H9 (cell line): ENCODE measurements around the gene MTRR. TPM values are rescaled to one million over a fixed set of nuclear protein-coding genes. Genes with fewer than 3 reads are reported as not detected.
A peak's percentile ranks its signal among the peaks of the same experiment; 100 is the strongest.

Source experiments
- DNase-seq: peaks from one replicate; pipeline ENCODE4 v3.0.0-alpha.2; 2017
- H2AFZ ChIP-seq: one replicate; pipeline ENCODE4 v1.6.1; 2013; ENCODE audit warnings: mild to moderate bottlenecking, low read length, control low read depth, moderate library complexity
- H2AK5ac ChIP-seq: 2 replicates; pipeline ENCODE4 v1.6.1; 2013; ENCODE audit warnings: low read length, control low read depth, mixed read lengths; ENCODE audit not compliant: insufficient read length
- H2BK120ac ChIP-seq: one replicate; pipeline ENCODE4 v1.6.1; 2013; ENCODE audit warnings: low read depth, mild to moderate bottlenecking, low read length, control low read depth, inconsistent platforms; ENCODE audit not compliant: poor library complexity, severe bottlenecking
- H2BK12ac ChIP-seq: 2 replicates; pipeline ENCODE4 v1.6.1; 2013; ENCODE audit warnings: low read length, control low read depth, mixed read lengths, low read depth; ENCODE audit not compliant: insufficient read length
- H2BK15ac ChIP-seq: 2 replicates; pipeline ENCODE4 v1.6.1; 2013; ENCODE audit warnings: low read depth, low read length, control low read depth
- H2BK20ac ChIP-seq: one replicate; pipeline ENCODE4 v1.6.1; 2013; ENCODE audit warnings: low read depth, mild to moderate bottlenecking, low read length, control low read depth, inconsistent platforms; ENCODE audit not compliant: poor library complexity, severe bottlenecking
- H2BK5ac ChIP-seq: 2 replicates; pipeline ENCODE4 v1.6.1; 2013; ENCODE audit warnings: low read length, control low read depth, mixed read lengths; ENCODE audit not compliant: insufficient read length
- H3K14ac ChIP-seq: 2 replicates; pipeline ENCODE4 v1.6.1; 2013; ENCODE audit warnings: low read length, control low read depth; ENCODE audit not compliant: insufficient read depth
- H3K18ac ChIP-seq: 2 replicates; pipeline ENCODE4 v1.6.1; 2013; ENCODE audit warnings: low read depth, mild to moderate bottlenecking, mixed read lengths, low read length, control low read depth; ENCODE audit not compliant: insufficient read length
- H3K23ac ChIP-seq: 2 replicates; pipeline ENCODE4 v1.6.1; 2013; ENCODE audit warnings: low read length, control low read depth, mixed read lengths, low read depth; ENCODE audit not compliant: insufficient read length
- H3K23me2 ChIP-seq: 2 replicates; pipeline ENCODE4 v1.6.1; 2013; ENCODE audit warnings: low read depth, mild to moderate bottlenecking, mixed read lengths, low read length, control low read depth; ENCODE audit not compliant: insufficient read length, poor library complexity, severe bottlenecking
- H3K27ac ChIP-seq: 2 replicates; pipeline ENCODE4 v1.5.1; 2013; ENCODE audit warnings: low read length, control low read depth, mixed read lengths, low read depth; ENCODE audit not compliant: insufficient read length
- H3K27me3 ChIP-seq: 2 replicates; pipeline ENCODE4 v1.6.1; 2013; ENCODE audit warnings: low read length, control low read depth, inconsistent platforms; ENCODE audit not compliant: insufficient read depth
- H3K4ac ChIP-seq: 2 replicates; pipeline ENCODE4 v1.6.1; 2013; ENCODE audit warnings: low read depth, mild to moderate bottlenecking, control low read depth, inconsistent platforms, low read length, moderate library complexity
- H3K4me1 ChIP-seq: 2 replicates; pipeline ENCODE4 v1.6.1; 2013; ENCODE audit warnings: low read length, control low read depth, inconsistent platforms; ENCODE audit not compliant: insufficient read depth
- H3K4me2 ChIP-seq: 2 replicates; pipeline ENCODE4 v1.6.1; 2013; ENCODE audit warnings: low read length, control low read depth, mixed read lengths; ENCODE audit not compliant: insufficient read length, insufficient read depth
- H3K56ac ChIP-seq: 2 replicates; pipeline ENCODE4 v1.6.1; 2013; ENCODE audit warnings: low read depth, mild to moderate bottlenecking, mixed read lengths, low read length, control low read depth; ENCODE audit not compliant: insufficient read length
- H3K79me1 ChIP-seq: 2 replicates; pipeline ENCODE4 v1.6.1; 2013; ENCODE audit warnings: low read depth, mild to moderate bottlenecking, moderate library complexity, low read length, control low read depth, inconsistent platforms; ENCODE audit not compliant: insufficient read depth, poor library complexity, severe bottlenecking
- H3K79me2 ChIP-seq: 2 replicates; pipeline ENCODE4 v1.6.1; 2013; ENCODE audit warnings: low read length, control low read depth, inconsistent platforms; ENCODE audit not compliant: insufficient read depth
- H3K9ac ChIP-seq: 2 replicates; pipeline ENCODE4 v1.6.1; 2013; ENCODE audit warnings: low read length, control low read depth, mixed read lengths; ENCODE audit not compliant: insufficient read length; ENCODE audit errors: extremely low read depth
- H3K9me3 ChIP-seq: one replicate; pipeline ENCODE4 v1.6.1; 2013; ENCODE audit warnings: low read depth, low read length, inconsistent platforms; ENCODE audit not compliant: control insufficient read depth
- H3T11ph ChIP-seq: one replicate; pipeline ENCODE4 v1.6.1; 2013; ENCODE audit warnings: mild to moderate bottlenecking, low read length, control low read depth, inconsistent platforms
- H4K20me1 ChIP-seq: one replicate; pipeline ENCODE4 v1.6.1; 2013; ENCODE audit not compliant: control insufficient read depth, insufficient read length, insufficient read depth
- H4K5ac ChIP-seq: 2 replicates; pipeline ENCODE4 v1.6.1; 2013; ENCODE audit warnings: low read depth, mild to moderate bottlenecking, mixed read lengths, low read length, control low read depth; ENCODE audit not compliant: insufficient read length
- H4K8ac ChIP-seq: replicated peaks from 2 replicates; pipeline ENCODE4 v1.6.1; 2013; ENCODE audit warnings: low read length, control low read depth, mixed read lengths, low read depth; ENCODE audit not compliant: insufficient read length
- H4K91ac ChIP-seq: 2 replicates; pipeline ENCODE4 v1.6.1; 2013; ENCODE audit warnings: low read depth, mild to moderate bottlenecking, moderate library complexity, mixed read lengths, low read length, control low read depth; ENCODE audit not compliant: insufficient read length
- H3K27ac Mint-ChIP-seq, 3 experiments: 2 replicates in 2 of 3; 3 replicates in 1 of 3; pipeline ENCODE4 v1.8.0; 2020 to 2021; ENCODE audit warnings: mixed read lengths in 3 of 3, mild to moderate bottlenecking in 1 of 3, moderate library complexity in 1 of 3
- H3K27me3 Mint-ChIP-seq: 2 replicates; pipeline ENCODE4 v1.8.0; 2021; ENCODE audit warnings: low read depth, mild to moderate bottlenecking, moderate library complexity, mixed read lengths
- H3K36me3 Mint-ChIP-seq, 3 experiments: 2 replicates in 2 of 3; 3 replicates in 1 of 3; pipeline ENCODE4 v1.8.0; 2020 to 2021; ENCODE audit warnings: low read depth in 3 of 3, mixed read lengths in 3 of 3; ENCODE audit not compliant: insufficient read depth in 1 of 3
- H3K4me1 Mint-ChIP-seq, 2 experiments: 2 replicates each; pipeline ENCODE4 v1.8.0; 2020; ENCODE audit warnings: mixed read lengths in 2 of 2
- H3K4me3 Mint-ChIP-seq, 2 experiments: 2 replicates in 1 of 2; 3 replicates in 1 of 2; pipeline ENCODE4 v1.8.0; 2020 to 2021; ENCODE audit warnings: mild to moderate bottlenecking in 2 of 2, mixed read lengths in 2 of 2, moderate library complexity in 1 of 2
- H3K9me3 Mint-ChIP-seq, 2 experiments: 2 replicates in 1 of 2; 3 replicates in 1 of 2; pipeline ENCODE4 v1.8.0; 2020; ENCODE audit warnings: mild to moderate bottlenecking in 2 of 2, mixed read lengths in 2 of 2, moderate library complexity in 1 of 2
- CTCF ChIP-seq: fragments of 200-600 bp; sonication (generic); conservative IDR thresholded peaks from 3 replicates; pipeline ENCODE4 v1.8.0; 2021; ENCODE audit warnings: antibody characterized with exemption, mild to moderate bottlenecking
- WGBS: extraction: QIAGEN DNeasy Blood & Tissue Kit; methylation state at CpG from one replicate; pipeline ENCODE4 v1.1.7; 2013; ENCODE audit warnings: missing lambda C conversion rate, low lambda C conversion rate, mixed read lengths; ENCODE audit not compliant: insufficient read length; ENCODE audit errors: extremely low coverage; 5-methylcytosine and 5-hydroxymethylcytosine counted together
- total RNA-seq: library from RNA; stranded (reverse); gene quantifications from 2 replicates; pipeline ENCODE4 v1.2.1, GENCODE V29; 2021

The MTRR gene
- total RNA-seq, 1 experiment from 2014 or later = 66.0 TPM

DNA sequence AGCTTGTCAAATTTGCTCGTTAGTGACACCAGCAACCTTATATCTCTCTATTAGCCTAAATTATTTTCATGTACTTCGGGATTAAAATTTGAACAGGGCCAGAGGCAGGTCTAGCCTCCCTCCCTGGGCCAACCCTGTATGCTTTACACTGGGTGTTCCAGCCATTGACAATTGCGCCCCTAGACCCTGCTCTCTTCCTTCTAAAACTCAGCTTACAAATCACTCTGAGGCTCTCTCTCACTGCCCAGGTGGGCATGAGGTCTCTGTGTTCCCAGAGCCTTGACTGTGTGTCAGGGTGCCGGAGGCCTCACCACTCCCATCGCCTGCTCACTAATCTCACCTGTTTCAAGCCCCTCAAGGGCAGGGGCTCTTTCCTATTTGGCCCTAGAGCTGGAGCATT lies 11.6 kb upstream of the MTRR start:
- H3K23ac ChIP-seq = no peak overlapping the region
- no peak overlapping the region for H3K4me2 ChIP-seq
- H4K91ac ChIP-seq = no peak overlapping the region
- H3K56ac ChIP-seq = no peak overlapping the region
- H3K4me1 ChIP-seq = no peaks in the 10 kb centered on the region
- peaks cover 4% of the 10 kb centered on the region for H3K27me3 Mint-ChIP-seq
- DNase-seq = no peak
- peaks cover 6 to 33% (median 22%) of the 10 kb centered on the region in 3 experiments for H3K36me3 Mint-ChIP-seq
- no peak overlapping the region for H3K18ac ChIP-seq
- H2AFZ ChIP-seq = no peak overlapping the region
- H3K9me3 ChIP-seq = no peaks in the 10 kb centered on the region
- no peak overlapping the region for H2BK12ac ChIP-seq
- no peak overlapping the region for H3K4me3 Mint-ChIP-seq
- H3K27me3 ChIP-seq = no peaks in the 10 kb centered on the region
- no peak overlapping the region for H2AK5ac ChIP-seq
- no peak overlapping the region for H3K4ac ChIP-seq
- H2BK20ac ChIP-seq = no peak overlapping the region
- H2BK120ac ChIP-seq = no peak overlapping the region
- TF ChIP-seq CTCF = no peak
- H2BK15ac ChIP-seq = no peak overlapping the region
- no peak overlapping the region for H4K5ac ChIP-seq
- H3K9ac ChIP-seq = no peak overlapping the region
- peaks cover 0 to 7% of the 10 kb centered on the region in 2 experiments; a peak in 3 of 5 replicates for H3K9me3 Mint-ChIP-seq
- H3K23me2 ChIP-seq = no peaks in the 10 kb centered on the region
- 0 out of 7 replicates have a peak overlapping the region, but pooled peaks of 1 of the 3 experiments have one; percentile 7 for H3K27ac Mint-ChIP-seq
- no peak overlapping the region for H3K27ac ChIP-seq
- H4K8ac ChIP-seq = no peak overlapping the region
- no peaks in the 10 kb centered on the region for H3K79me1 ChIP-seq
- no peak overlapping the region for H2BK5ac ChIP-seq
- peaks cover 2 to 3% of the 10 kb centered on the region in 2 experiments; a peak in 3 of 4 replicates for H3K4me1 Mint-ChIP-seq
- H3T11ph ChIP-seq = no peak overlapping the region
- H4K20me1 ChIP-seq = no peaks in the 10 kb centered on the region
- no CpG with 5 or more reads among the region's 5 CpGs for WGBS
- no peak overlapping the region for H3K14ac ChIP-seq
- no peaks in the 10 kb centered on the region for H3K79me2 ChIP-seq
